GM12892 (cell line): Measurements from ENCODE around the gene FLVCR2.

Source experiments
- POLR2A ChIP-seq: IDR thresholded peaks from 2 replicates; pipeline ENCODE4 v1.6.1; 2011; ENCODE audit warnings: low read depth, low read length, control low read depth
- POLR2AphosphoS5 ChIP-seq: IDR thresholded peaks from 2 replicates; pipeline ENCODE4 v1.6.1; 2011; ENCODE audit warnings: low read depth, low read length, control low read depth
- TAF1 ChIP-seq: IDR thresholded peaks from 2 replicates; pipeline ENCODE4 v1.6.1; 2011; ENCODE audit warnings: low read depth, mild to moderate bottlenecking, control low read depth, low read length, borderline replicate concordance

GRCh38 chr14:75675265-75675960 is 97.0 kb downstream of the FLVCR2 start:
- TF ChIP-seq POLR2A = no peak
- TF ChIP-seq POLR2AphosphoS5 = no peak
- TF ChIP-seq TAF1 = no peak
